BE2C (cell line): ENCODE measurements around the gene IRX4.

Experiments
- DNase-seq: peaks from one replicate; pipeline ENCODE4 v3.0.0-alpha.2; 2020
- H3K27me3 ChIP-seq: fragments of 250-450 bp; sonication (Bioruptor Pico); 2 replicates; pipeline ENCODE4 v1.5.1; 2020; ENCODE audit warnings: mild to moderate bottlenecking
- H3K36me3 ChIP-seq: fragments of 250-450 bp; sonication (Bioruptor Pico); 2 replicates; pipeline ENCODE4 v1.5.1; 2020; ENCODE audit warnings: mild to moderate bottlenecking
- H3K4me1 ChIP-seq: fragments of 250-450 bp; sonication (Bioruptor Pico); 2 replicates; pipeline ENCODE4 v1.5.1; 2020
- H3K4me3 ChIP-seq: 2 replicates; pipeline ENCODE4 v1.5.1; 2011; ENCODE audit warnings: low read depth, low read length
- H3K9me3 ChIP-seq: fragments of 250-450 bp; sonication (Bioruptor Pico); 2 replicates; pipeline ENCODE4 v1.5.1; 2020
- CTCF ChIP-seq: IDR thresholded peaks from 2 replicates; pipeline ENCODE4 v1.5.1; 2012; ENCODE audit warnings: mild to moderate bottlenecking, low read depth, low read length

The IRX4 gene

GRCh38 chr5:1852324-1852947 lies 30.3 kb downstream of the IRX4 start:
- Histone ChIP-seq H3K27me3 (peaks cover 75% of the 10 kb centered on the region), H3K4me3 (no peak overlapping the region)

GRCh38 chr5:1851290-1851934 lies 31.3 kb downstream of the IRX4 start:
- no peaks in the 10 kb centered on the region for H3K9me3 ChIP-seq
- no peaks in the 10 kb centered on the region for H3K36me3 ChIP-seq
- H3K27me3 ChIP-seq: peaks cover 65% of the 10 kb centered on the region
- TF ChIP-seq CTCF: no peak
- no peak overlapping the region for H3K4me3 ChIP-seq
- DNase-seq: no peak
- no peaks in the 10 kb centered on the region for H3K4me1 ChIP-seq

More at GRCh38 chr5:1852324-1852947, 30.3 kb downstream of the IRX4 start:
- Histone ChIP-seq H3K4me1 (no peaks in the 10 kb centered on the region), H3K36me3 (no peaks in the 10 kb centered on the region), H3K9me3 (no peaks in the 10 kb centered on the region)
- no peak for TF ChIP-seq CTCF
- no peak for DNase-seq

GRCh38 chr5:1850324-1851154 lies 32.2 kb downstream of the IRX4 start:
- no peak for TF ChIP-seq CTCF
- Histone ChIP-seq H3K4me3 (no peak overlapping the region), H3K9me3 (no peaks in the 10 kb centered on the region), H3K36me3 (no peaks in the 10 kb centered on the region), H3K4me1 (no peaks in the 10 kb centered on the region), H3K27me3 (peaks cover 57% of the 10 kb centered on the region)
- DNase-seq: no peak

- no peaks in the 10 kb centered on the region for H3K36me3 ChIP-seq
- no peaks in the 10 kb centered on the region for H3K4me1 ChIP-seq
- H3K27me3 ChIP-seq: peaks cover 35% of the 10 kb centered on the region
- no peaks in the 10 kb centered on the region for H3K9me3 ChIP-seq
- no peak for TF ChIP-seq CTCF
- DNase-seq: no peak
- H3K4me3 ChIP-seq: no peak overlapping the region
Observed at GRCh38 chr5:1847611-1848010, 35.1 kb downstream of the IRX4 start.

GRCh38 chr5:1847056-1847455 lies 35.7 kb downstream of the IRX4 start:
- no peak for DNase-seq
- Histone ChIP-seq H3K27me3 (peaks cover 36% of the 10 kb centered on the region), H3K36me3 (no peaks in the 10 kb centered on the region), H3K9me3 (no peaks in the 10 kb centered on the region), H3K4me3 (no peak overlapping the region), H3K4me1 (no peaks in the 10 kb centered on the region)
- TF ChIP-seq CTCF: no peak

GRCh38 chr5:1846583-1846982 lies 36.1 kb downstream of the IRX4 start:
- H3K9me3 ChIP-seq: no peaks in the 10 kb centered on the region
- no peak for TF ChIP-seq CTCF
- no peak for DNase-seq
- H3K4me3 ChIP-seq: no peak overlapping the region
- peaks cover 35% of the 10 kb centered on the region for H3K27me3 ChIP-seq
- no peaks in the 10 kb centered on the region for H3K36me3 ChIP-seq
- H3K4me1 ChIP-seq: no peaks in the 10 kb centered on the region
